Liver (tissue), 9 donors: Measurements from ENCODE around the gene MYO18B. TPM values are rescaled to one million over a fixed set of nuclear protein-coding genes. Genes with fewer than 3 reads are reported as not detected.

Experiments
- DNase-seq: peaks from one replicate; pipeline ENCODE4 v3.0.0-alpha.2; 2017; ENCODE audit warnings: low spot score
- H3K27ac ChIP-seq, 2 donors: one replicate each; pipeline ENCODE4 v1.7.0; 2013; ENCODE audit warnings: inconsistent platforms in 2 of 2, low read length in 2 of 2, control low read depth in 1 of 2, low read depth in 1 of 2, mild to moderate bottlenecking in 1 of 2
- H3K27me3 ChIP-seq, 4 donors: one replicate each; pipeline versions ENCODE4 v1.6.1 to v1.7.0; 2013; ENCODE audit warnings: low read length in 3 of 4, inconsistent platforms in 1 of 4, mild to moderate bottlenecking in 1 of 4, moderate library complexity in 1 of 4; ENCODE audit not compliant: control insufficient read depth in 4 of 4, insufficient read depth in 4 of 4
- H3K36me3 ChIP-seq, 4 donors: one replicate each; pipeline versions ENCODE4 v1.6.1 to v1.7.0; 2013; ENCODE audit warnings: low read length in 3 of 4, mild to moderate bottlenecking in 3 of 4, low read depth in 1 of 4, moderate library complexity in 1 of 4; ENCODE audit not compliant: control insufficient read depth in 4 of 4, insufficient read depth in 3 of 4
- H3K4me1 ChIP-seq, 4 donors: one replicate each; pipeline versions ENCODE4 v1.6.1 to v1.7.0; 2013; ENCODE audit warnings: low read length in 3 of 4, mild to moderate bottlenecking in 3 of 4, moderate library complexity in 1 of 4; ENCODE audit not compliant: control insufficient read depth in 4 of 4, insufficient read depth in 4 of 4
- H3K4me3 ChIP-seq, 3 donors: one replicate each; pipeline versions ENCODE4 v1.6.1 to v1.7.0; 2013; ENCODE audit warnings: low read length in 3 of 3, control low read depth in 1 of 3, low read depth in 1 of 3, mild to moderate bottlenecking in 1 of 3
- H3K9ac ChIP-seq, 2 donors: one replicate each; pipeline ENCODE4 v1.7.0; 2013; ENCODE audit warnings: low read length in 2 of 2, mild to moderate bottlenecking in 2 of 2, moderate library complexity in 2 of 2, control low read depth in 1 of 2, low read depth in 1 of 2
- H3K9me3 ChIP-seq, 4 donors: one replicate each; pipeline versions ENCODE4 v1.6.1 to v1.7.0; 2013; ENCODE audit warnings: low read length in 3 of 4; ENCODE audit not compliant: control insufficient read depth in 4 of 4
- ATF3 ChIP-seq: IDR thresholded peaks from 2 replicates; pipeline ENCODE4 v1.6.1; 2016; ENCODE audit warnings: antibody characterized with exemption
- EGR1 ChIP-seq, 2 donors: IDR thresholded peaks; 2 replicates each; pipeline ENCODE4 v1.6.1; 2016 to 2018; ENCODE audit warnings: antibody characterized with exemption in 2 of 2, low read depth in 2 of 2
- FOXA1 ChIP-seq: IDR thresholded peaks from 2 replicates; pipeline ENCODE4 v1.6.1; 2016; ENCODE audit warnings: antibody characterized with exemption
- FOXA2 ChIP-seq: IDR thresholded peaks from 2 replicates; pipeline ENCODE4 v1.6.1; 2016; ENCODE audit warnings: antibody characterized with exemption
- GABPA ChIP-seq, 2 donors: IDR thresholded peaks in 1 of 2; conservative IDR thresholded peaks in 1 of 2; 2 replicates each; pipeline ENCODE4 v1.6.1; 2016; ENCODE audit warnings: antibody characterized with exemption in 2 of 2, mild to moderate bottlenecking in 1 of 2, moderate library complexity in 1 of 2
- HNF4A ChIP-seq, 2 donors: conservative IDR thresholded peaks; 2 replicates each; pipeline ENCODE4 v1.6.1; 2016; ENCODE audit warnings: antibody characterized with exemption in 2 of 2, mild to moderate bottlenecking in 2 of 2
- HNF4G ChIP-seq: IDR thresholded peaks from 2 replicates; pipeline ENCODE4 v1.6.1; 2016; ENCODE audit warnings: antibody characterized with exemption
- JUND ChIP-seq, 2 donors: IDR thresholded peaks; 2 replicates each; pipeline ENCODE4 v1.6.1; 2016; ENCODE audit warnings: antibody characterized with exemption in 2 of 2
- NR2F2 ChIP-seq: IDR thresholded peaks from 2 replicates; pipeline ENCODE4 v1.6.1; 2016; ENCODE audit warnings: antibody characterized with exemption
- RAD21 ChIP-seq, 2 donors: IDR thresholded peaks; 2 replicates each; pipeline ENCODE4 v1.6.1; 2016; ENCODE audit warnings: antibody characterized with exemption in 2 of 2, mild to moderate bottlenecking in 2 of 2
- REST ChIP-seq: IDR thresholded peaks from 2 replicates; pipeline ENCODE4 v1.6.1; 2016; ENCODE audit warnings: antibody characterized with exemption, mild to moderate bottlenecking
- TAF1 ChIP-seq: conservative IDR thresholded peaks from 2 replicates; pipeline ENCODE4 v1.6.1; 2016; ENCODE audit warnings: antibody characterized with exemption, mild to moderate bottlenecking
- YY1 ChIP-seq: IDR thresholded peaks from 2 replicates; pipeline ENCODE4 v1.6.1; 2016; ENCODE audit warnings: antibody characterized with exemption, mild to moderate bottlenecking
- WGBS: extraction: QIAGEN DNeasy Blood & Tissue Kit; methylation state at CpG from one replicate; pipeline ENCODE4 v1.1.7; 2013; 5-methylcytosine and 5-hydroxymethylcytosine counted together
- polyA plus RNA-seq, 2 donors: library from polyadenylated mRNA; stranded (reverse) in 1 of 2; unstranded in 1 of 2; fragments of 200-250 nt in 1 of 2; fragments of >200 nt in 1 of 2; fragmentation: Nextera tagmentation in 1 of 2; extraction: Ambion mirVana in 1 of 2; gene quantifications; one replicate each; pipeline versions ENCODE4 v1.2.1 to v1.2.3, GENCODE V29; 2013 to 2015
- total RNA-seq, 2 donors: library from RNA; depleted of rRNA; stranded (reverse); fragments of >200 nt; gene quantifications; one replicate each; pipeline ENCODE4 v1.2.3, GENCODE V29; 2014
- TF ChIP-seq, protein P1 (sequence below): fragments of 150-350 bp; IDR thresholded peaks from 2 replicates; pipeline ENCODE4 v1.5.1; 2017; ENCODE audit warnings: improper control_type of control experiment, low read depth, low read length; ENCODE audit not compliant: missing input control
- TF ChIP-seq, protein P2 (sequence below): IDR thresholded peaks from 2 replicates; pipeline ENCODE4 v1.6.1; 2016; ENCODE audit warnings: antibody characterized with exemption
- TF ChIP-seq, protein P3 (sequence below): IDR thresholded peaks from 2 replicates; pipeline ENCODE4 v1.6.1; 2016; ENCODE audit warnings: antibody characterized with exemption
- donor health status: healthy.
- donor health status: healthy.
- donor health status: healthy.
- donor health status: healthy.
- donor health status: healthy.

The MYO18B gene
- total and polyA plus RNA-seq, 4 donors, result under 0.01 to 4.2 (median 0.02) TPM; not detected in 1

DNA sequence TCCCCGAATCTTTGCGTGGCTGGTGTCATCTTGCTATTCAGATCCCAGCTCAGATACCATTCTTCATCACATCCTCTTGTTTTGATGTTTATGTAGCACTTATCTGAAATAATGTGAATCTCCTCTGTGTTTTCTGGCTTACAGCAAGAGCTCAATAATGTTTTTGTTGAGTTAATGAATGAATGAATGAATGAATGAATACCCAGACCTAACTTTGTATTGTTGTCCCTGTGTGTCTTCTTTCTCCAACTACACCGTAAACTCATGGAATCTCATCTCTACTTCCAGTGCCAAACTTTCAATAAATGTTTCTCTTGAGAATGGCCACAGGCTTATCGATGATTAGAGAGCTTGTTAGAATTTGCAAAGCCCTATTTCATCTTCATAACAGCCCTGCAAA, 110.2 kb downstream of the MYO18B start:
- Histone ChIP-seq H3K4me3 (no peak overlapping the region), H3K27ac (no peak overlapping the region), H3K4me1 (no peaks in the 10 kb centered on the region), H3K36me3 (no peaks in the 10 kb centered on the region), H3K9me3 (no peaks in the 10 kb centered on the region), H3K27me3 (peaks cover 0 to 13% (median 4%) of the 10 kb centered on the region in 4 donors), H3K9ac (no peak overlapping the region)
- DNase-seq, result no peak
- TF ChIP-seq, protein P1, sequence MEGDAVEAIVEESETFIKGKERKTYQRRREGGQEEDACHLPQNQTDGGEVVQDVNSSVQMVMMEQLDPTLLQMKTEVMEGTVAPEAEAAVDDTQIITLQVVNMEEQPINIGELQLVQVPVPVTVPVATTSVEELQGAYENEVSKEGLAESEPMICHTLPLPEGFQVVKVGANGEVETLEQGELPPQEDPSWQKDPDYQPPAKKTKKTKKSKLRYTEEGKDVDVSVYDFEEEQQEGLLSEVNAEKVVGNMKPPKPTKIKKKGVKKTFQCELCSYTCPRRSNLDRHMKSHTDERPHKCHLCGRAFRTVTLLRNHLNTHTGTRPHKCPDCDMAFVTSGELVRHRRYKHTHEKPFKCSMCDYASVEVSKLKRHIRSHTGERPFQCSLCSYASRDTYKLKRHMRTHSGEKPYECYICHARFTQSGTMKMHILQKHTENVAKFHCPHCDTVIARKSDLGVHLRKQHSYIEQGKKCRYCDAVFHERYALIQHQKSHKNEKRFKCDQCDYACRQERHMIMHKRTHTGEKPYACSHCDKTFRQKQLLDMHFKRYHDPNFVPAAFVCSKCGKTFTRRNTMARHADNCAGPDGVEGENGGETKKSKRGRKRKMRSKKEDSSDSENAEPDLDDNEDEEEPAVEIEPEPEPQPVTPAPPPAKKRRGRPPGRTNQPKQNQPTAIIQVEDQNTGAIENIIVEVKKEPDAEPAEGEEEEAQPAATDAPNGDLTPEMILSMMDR, result no peak
- no peak for TF ChIP-seq EGR1 (IDR thresholded peaks at IDR 0.05; ENCODE audit: low read depth in 2 of 2)
- 83% methylated on average over 4 of the region's 4 CpGs for WGBS

DNA sequence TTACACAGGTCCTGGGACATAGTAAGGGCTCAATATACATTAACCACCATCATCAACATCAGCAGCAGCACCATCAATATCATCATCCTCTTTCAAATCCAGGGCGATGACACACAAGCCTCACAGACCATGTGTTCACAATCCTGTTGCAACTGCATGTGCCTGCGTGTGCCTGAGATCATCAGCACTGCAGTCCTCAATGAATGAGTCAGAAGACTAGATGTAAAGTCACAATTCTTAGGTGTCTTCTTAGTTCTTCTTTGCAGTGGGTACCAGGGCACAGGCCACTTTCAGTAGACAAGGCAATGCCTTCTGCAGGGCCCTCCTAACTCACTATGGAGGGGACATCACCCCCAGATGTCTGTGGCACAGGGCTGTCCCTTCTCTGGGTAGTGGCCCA, 111.1 kb downstream of the MYO18B start:
- Histone ChIP-seq H3K9ac (no peak overlapping the region), H3K36me3 (no peaks in the 10 kb centered on the region), H3K9me3 (no peaks in the 10 kb centered on the region), H3K27ac (no peak overlapping the region), H3K4me3 (no peak overlapping the region), H3K27me3 (peaks cover 0 to 13% (median 4%) of the 10 kb centered on the region in 4 donors), H3K4me1 (no peaks in the 10 kb centered on the region)
- TF ChIP-seq YY1 (no peak), TAF1 (no peak), ATF3 (no peak), FOXA1 (no peak), RAD21 (IDR thresholded peaks at IDR 0.05) (no peak), REST (no peak), HNF4A (conservative IDR thresholded peaks at IDR 0.05) (no peak), EGR1 (IDR thresholded peaks at IDR 0.05; ENCODE audit: low read depth in 2 of 2) (no peak), JUND (IDR thresholded peaks at IDR 0.05) (no peak), HNF4G (no peak), NR2F2 (no peak), GABPA (IDR thresholded peaks at IDR 0.05 in 1 of 2, conservative IDR thresholded peaks at IDR 0.05 in 1 of 2) (no peak), FOXA2 (no peak)
- TF ChIP-seq, protein P1, result no peak
- TF ChIP-seq, protein P2, sequence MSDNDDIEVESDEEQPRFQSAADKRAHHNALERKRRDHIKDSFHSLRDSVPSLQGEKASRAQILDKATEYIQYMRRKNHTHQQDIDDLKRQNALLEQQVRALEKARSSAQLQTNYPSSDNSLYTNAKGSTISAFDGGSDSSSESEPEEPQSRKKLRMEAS, result no peak
- TF ChIP-seq, protein P3, sequence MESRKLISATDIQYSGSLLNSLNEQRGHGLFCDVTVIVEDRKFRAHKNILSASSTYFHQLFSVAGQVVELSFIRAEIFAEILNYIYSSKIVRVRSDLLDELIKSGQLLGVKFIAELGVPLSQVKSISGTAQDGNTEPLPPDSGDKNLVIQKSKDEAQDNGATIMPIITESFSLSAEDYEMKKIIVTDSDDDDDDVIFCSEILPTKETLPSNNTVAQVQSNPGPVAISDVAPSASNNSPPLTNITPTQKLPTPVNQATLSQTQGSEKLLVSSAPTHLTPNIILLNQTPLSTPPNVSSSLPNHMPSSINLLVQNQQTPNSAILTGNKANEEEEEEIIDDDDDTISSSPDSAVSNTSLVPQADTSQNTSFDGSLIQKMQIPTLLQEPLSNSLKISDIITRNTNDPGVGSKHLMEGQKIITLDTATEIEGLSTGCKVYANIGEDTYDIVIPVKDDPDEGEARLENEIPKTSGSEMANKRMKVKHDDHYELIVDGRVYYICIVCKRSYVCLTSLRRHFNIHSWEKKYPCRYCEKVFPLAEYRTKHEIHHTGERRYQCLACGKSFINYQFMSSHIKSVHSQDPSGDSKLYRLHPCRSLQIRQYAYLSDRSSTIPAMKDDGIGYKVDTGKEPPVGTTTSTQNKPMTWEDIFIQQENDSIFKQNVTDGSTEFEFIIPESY, result no peak
- no peak for DNase-seq
- 73% methylated on average over 2 of the region's 2 CpGs for WGBS
